HG03095 (cell line): Measurements from ENCODE around the gene CRISP1.
"Not testable (repeated sequence)": the region's sequence is repeated elsewhere in the genome, so short reads cannot be mapped to it uniquely, and the experiment has no call there.

Experiments
- ATAC-seq: cut with Tn5 transposase; IDR thresholded peaks from one replicate; pipeline ENCODE4 v1.9.1; 2021; ENCODE audit warnings: moderate library complexity; ENCODE audit not compliant: unreplicated experiment

CRISP1 gene

GRCh38 chr6:49841424-49841823, 24.9 kb downstream of the CRISP1 start:
- no peak for ATAC-seq

GRCh38 chr6:49839957-49840356, 26.4 kb downstream of the CRISP1 start:
- no peak for ATAC-seq

DNA sequence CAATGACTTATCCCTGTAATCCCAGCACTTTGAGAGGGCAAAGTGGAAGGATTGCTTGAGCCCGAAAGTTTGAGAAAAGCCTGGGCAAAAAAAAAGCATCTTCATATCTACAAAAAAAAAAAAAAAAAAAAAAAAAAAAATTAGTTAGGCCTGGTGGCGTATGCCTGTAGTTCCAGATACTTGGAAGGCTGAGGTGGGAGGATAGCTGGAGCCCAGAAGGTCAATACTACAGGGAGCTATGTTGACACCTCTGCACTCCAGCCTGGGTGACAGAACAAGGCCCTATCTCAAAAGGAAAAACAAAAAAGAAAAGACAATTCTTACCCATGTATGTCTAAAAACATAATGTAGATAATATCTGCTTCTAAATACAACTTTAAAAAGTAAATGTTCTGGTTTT, 27.2 kb downstream of the CRISP1 start:
- no peak for ATAC-seq

DNA sequence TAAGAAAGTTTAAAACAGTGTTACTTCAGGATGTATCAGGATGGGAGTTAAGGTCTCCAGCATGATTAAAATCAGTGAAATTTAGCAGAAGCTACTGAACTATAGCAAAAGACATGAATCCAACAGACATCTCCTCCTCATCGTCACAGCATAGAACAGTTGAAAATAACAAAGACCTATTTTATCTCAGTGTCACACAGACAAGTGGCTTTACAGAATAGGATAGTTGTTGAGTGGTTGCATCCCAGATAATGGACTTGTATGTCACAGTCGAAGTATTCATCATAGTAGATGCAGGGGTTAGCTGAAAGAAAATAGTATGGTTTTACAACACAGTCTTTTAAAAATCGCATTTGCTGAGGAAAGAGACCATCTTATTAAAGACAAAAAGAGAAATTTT, 31.2 kb downstream of the CRISP1 start:
- no peak for ATAC-seq

GRCh38 chr6:49833386-49833785, 32.9 kb downstream of the CRISP1 start:
- ATAC-seq: no peak

GRCh38 chr6:49826743-49827406, 39.5 kb downstream of the CRISP1 start:
- ATAC-seq: peak; percentile 99

DNA sequence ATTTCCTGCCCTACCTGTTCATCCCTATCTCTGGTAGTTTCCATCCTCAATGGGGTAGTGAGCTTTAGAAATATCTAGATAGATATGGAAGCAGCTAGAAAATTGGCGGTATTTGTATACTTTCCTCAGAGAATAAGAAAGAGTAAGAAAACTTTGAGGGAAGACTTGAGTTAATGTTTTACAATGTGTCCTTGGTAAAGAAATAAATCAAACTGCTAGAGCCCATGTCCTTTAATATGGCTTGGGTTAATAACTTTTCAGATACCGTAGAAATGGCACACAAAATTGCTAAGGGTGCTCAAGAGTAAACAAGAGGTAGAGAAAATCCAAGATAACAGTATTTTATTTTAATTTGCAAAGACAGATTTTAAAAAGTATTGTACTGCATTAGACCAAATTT, 51.2 kb downstream of the CRISP1 start:
- ATAC-seq: no peak

DNA sequence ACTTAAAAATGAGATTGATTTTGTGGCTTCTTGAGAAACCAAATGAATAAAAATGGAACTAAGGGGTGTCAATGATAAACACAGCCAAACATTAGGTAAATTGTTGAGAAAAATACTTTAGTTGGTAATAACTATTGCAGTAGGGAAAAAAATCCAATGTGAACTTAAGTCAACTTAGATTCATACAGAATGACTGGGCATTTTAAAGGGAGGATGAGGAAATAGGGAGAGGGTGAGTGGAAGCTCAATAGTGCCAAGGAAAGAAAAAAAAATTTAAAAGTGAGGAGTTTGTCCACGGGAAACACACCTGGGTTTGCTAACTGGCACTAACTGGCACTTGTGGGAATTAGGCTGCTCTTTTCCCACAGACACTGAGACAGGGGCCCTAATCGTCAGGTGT, 53.1 kb downstream of the CRISP1 start:
- ATAC-seq: no peak

- ATAC-seq: no peak
Observed at GRCh38 chr6:49806145-49806544, 60.2 kb downstream of the CRISP1 start.

DNA sequence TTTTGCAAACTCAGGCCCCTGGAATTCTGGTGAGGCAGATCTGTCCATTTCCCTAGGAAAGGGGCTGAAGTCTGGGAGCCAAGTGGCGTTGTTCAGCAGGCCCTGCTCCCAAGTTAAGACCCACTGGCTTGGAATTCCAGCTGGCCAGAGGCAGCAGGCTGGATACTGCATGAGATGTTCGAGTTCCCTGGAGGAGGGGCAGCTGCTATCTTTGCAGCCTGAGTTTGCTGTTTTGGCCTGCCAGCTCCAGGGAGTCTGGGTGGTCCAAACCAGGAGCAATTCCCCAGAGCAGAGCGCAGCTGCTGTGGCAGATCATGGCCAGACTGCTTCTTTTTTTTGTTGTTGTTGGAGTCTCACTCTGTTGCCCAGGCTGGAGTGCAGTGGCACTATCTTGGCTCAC, 61.1 kb downstream of the CRISP1 start:
- ATAC-seq: no peak

DNA sequence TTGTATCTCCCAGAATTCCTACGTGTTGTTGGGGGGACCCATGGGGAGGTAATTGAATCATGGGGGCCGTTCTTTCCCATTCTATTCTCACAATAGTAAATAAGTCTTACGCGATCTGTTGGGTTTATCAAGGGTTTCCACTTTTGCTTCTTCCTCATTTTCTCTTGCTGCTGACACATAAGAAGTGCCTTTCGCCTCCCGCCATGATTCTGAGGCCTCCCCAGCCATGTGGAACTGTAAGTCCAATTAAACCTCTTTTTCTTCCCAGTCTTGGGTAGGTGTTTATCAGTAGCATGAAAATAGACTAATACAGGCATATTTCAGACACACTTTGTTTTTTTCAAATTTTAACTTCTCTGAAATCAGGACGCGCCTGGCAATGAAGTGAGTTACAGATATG, 64.8 kb downstream of the CRISP1 start:
- no peak for ATAC-seq

DNA sequence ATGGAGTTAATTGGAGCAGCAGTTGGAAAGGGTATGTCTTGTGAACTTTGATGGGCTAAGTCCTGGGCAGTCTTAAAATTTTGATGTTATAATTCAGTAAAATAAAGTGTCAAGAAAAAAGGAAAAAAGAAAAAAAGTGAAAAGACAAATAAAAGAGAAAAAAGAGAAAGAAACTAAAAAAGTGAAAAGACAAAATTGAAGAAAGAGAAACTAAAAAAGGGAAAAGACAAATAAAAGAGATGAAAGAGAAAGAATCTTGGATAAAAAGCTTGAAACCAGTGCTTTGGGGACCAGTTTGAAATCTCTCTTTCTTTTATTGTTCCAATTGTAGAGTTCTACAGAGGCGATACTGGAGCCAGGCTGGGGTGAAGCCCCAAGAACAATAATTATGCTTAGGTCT, 67.2 kb downstream of the CRISP1 start:
- no peak for ATAC-seq

GRCh38 chr6:49796842-49797455, 69.4 kb downstream of the CRISP1 start:
- not testable (repeated sequence) for ATAC-seq

- no peak for ATAC-seq
Observed at GRCh38 chr6:49790341-49790740, 76.0 kb downstream of the CRISP1 start.

- no peak for ATAC-seq
Observed at GRCh38 chr6:49787176-49787575, 79.2 kb downstream of the CRISP1 start, which contains the start of gene PGK2. Gene PGK2, minus strand, starts transcription at chr6:49787285. Its CDS starts 98 bp downstream, at chr6:49787187.

DNA sequence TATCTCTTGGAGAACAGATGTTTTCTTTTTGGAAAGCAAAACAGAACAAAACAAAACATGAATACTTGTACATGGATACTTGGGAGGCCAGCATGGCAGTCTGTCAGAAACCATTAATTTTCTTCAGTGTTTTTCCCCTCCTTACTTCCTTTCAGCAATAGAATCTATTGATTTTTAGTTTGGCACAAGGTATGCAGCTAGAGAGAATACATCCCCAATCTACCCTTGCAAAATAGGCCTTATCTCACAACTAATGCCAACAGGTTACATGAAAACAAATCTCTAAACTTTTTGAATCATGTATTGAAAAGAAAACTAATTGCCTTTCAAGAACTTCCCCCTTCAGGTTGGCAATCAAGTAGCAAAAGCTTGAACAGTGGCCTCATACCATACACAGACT, 82.1 kb downstream of the CRISP1 start:
- no peak for ATAC-seq
